Measurements from ENCODE around the gene CDC37. TPM values are rescaled to one million over a fixed set of nuclear protein-coding genes. Genes with fewer than 3 reads are reported as not detected.

CDC37 gene
- total RNA-seq, 1 experiment from 2014 or later, result 254 TPM

DNA sequence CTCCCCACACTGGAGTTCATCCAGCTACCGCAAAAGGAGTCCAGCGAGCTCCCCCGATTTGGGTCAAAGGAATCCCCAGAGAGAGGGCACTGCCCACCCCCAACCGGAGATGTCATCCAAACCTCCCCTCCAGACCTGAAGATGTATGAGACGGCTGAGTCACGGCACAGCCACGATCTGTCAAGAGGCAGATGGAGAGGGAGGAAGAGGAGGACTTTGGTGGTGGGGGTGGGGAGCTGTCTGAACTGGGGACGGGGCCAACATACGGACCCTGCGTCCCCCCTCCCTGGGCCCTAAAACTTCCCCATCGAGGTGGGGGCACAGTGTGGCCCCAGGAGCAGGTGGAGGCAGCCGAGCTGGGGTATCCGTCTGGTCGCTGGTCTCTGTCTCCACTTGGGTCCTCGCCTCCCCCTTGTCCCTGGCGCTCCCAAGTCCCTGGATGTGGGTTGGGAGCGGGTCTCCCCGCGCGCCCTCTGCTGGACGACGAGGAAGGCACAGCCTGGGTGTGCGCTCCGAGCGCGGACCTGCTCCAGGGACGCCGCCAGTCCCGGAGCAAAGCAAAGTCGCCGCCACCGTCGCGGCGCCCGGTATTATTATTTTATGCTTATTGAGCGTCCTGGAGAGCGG, 20.8 kb upstream of the CDC37 start:
- Histone ChIP-seq H3K36me3 (replicated peaks; ENCODE audit: control insufficient read depth, insufficient read depth, low read length) (no peaks in the 10 kb centered on the region), H3K4me3 (ENCODE audit: insufficient read depth, low read depth, low read length) (peak overlapping the region; percentile 24), H3K27me3 (ENCODE audit: control insufficient read depth, insufficient read depth, low read length) (peaks cover 74% of the 10 kb centered on the region)
- DNase-seq, result peak; percentile 97

DNA sequence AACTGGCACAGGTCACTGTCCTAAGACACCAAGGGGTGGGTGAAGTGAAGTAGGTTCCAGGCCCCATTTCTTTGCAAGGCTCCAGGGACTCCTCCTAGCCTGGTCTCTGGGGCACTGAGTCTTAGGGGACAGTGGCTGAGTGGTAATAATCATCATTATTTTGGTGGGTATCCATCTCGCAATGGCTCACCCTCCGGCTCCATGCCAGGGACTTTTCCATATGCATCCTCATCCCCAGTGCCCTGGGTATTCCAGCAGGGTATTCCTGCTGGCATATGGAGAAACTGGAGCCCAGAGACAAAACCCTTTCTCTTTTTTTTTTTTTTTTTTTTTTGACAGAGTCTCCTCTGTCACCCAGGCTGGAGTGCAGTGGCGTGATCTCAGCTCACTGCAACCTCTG, 19.5 kb upstream of the CDC37 start:
- DNase-seq, result peak; percentile 13
- peaks cover 79% of the 10 kb centered on the region for H3K27me3 ChIP-seq (ENCODE audit: control insufficient read depth, insufficient read depth, low read length)
- no peak overlapping the region for H3K4me3 ChIP-seq (ENCODE audit: insufficient read depth, low read depth, low read length)
- no peaks in the 10 kb centered on the region for H3K36me3 ChIP-seq (replicated peaks; ENCODE audit: control insufficient read depth, insufficient read depth, low read length)

DNA sequence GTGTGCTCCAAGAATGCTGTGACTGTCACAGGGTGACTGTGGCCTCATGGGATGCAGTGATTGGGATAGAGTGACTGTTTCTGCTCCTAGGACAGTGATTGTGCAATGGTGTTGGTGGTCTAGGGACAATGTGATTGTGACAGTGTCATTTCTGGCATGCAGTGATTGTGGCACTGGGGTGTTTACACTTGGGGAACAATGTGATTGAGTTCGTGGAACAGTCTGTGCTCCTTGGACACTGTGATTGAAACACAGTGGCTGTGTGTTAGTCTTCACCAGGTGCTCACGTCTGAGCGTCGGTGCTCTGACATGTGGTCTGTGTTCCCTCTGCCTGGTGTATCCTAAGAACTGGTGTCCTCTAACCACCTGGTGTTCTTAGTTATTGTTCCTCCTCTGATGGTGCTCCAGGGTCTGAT, 18.7 kb upstream of the CDC37 start:
- no peak overlapping the region for H3K4me3 ChIP-seq (ENCODE audit: insufficient read depth, low read depth, low read length)
- H3K36me3 ChIP-seq (replicated peaks; ENCODE audit: control insufficient read depth, insufficient read depth, low read length), result no peaks in the 10 kb centered on the region
- peaks cover 80% of the 10 kb centered on the region for H3K27me3 ChIP-seq (ENCODE audit: control insufficient read depth, insufficient read depth, low read length)
- DNase-seq, result peak; percentile 25

DNA sequence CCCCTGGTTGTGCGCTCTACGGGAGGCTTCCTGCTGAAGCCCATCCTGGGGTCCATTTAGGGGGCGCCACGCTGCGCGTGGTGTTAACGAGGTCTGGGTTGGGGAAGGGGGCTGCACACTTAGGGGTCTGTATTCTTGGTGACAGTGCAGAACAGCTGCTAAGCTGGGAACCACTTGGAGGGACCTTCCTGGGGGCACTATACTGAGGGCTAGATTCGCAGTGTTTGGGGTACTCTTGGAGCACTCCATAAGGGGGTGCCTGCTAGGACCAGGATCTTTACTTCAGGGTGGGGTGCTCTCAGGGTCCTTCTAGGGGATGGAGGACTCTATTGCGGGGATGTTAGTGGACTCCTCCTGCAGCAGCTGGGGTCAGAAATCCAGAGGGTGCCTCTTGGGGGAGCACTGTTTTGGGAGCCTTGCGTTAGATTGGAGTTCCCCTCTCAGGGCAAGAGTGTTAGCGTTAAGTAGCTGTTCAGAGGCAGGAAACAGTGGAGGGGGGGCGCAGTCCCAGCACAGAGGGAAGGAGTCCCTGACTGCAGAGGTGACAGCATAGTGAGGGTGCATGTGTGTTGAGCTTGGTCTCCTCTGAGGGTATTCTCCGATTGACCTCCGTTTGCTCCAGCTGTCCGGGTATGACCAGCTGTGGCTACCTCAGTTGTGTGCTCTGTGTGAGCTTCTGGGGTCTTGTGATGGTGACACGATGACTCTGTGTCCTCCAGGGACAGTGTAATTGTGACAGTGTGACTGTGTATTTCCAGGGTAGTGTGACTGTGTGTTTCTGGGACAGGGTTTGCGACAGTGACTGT, 18.1 kb upstream of the CDC37 start:
- H3K36me3 ChIP-seq (replicated peaks; ENCODE audit: control insufficient read depth, insufficient read depth, low read length), result no peaks in the 10 kb centered on the region

DNA sequence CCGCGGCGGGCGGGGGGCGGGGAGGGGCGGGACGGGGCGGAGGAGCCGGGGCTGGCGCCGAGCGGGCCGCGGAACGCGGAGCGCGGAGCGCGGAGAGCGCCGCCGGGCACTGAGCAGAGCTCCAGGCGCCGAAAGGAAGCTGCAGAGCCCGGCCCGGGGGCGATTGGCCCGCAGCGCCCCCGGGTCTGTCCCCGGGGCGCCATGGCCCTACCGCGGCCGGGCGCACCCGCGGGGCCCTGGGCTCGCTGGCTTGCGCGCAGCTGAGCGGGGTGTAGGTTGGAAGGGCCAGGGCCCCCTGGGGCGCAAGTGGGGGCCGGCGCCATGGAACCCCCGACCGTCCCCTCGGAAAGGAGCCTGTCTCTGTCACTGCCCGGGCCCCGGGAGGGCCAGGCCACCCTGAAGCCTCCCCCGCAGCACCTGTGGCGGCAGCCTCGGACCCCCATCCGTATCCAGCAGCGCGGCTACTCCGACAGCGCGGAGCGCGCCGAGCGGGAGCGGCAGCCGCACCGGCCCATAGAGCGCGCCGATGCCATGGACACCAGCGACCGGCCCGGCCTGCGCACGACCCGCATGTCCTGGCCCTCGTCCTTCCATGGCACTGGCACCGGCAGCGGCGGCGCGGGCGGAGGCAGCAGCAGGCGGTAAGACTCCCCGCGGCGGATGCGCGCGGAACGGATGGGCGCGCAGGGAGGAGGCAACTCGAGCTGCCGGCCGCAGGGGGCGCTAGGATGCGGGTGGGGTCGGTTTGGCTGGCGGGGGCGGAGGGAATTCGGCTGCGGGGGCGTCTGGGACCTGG, 17.3 kb upstream of the CDC37 start, which contains the start of gene PDE4A:
Gene PDE4A, plus strand, starts transcription at position 95 of the 796 bp plus-strand sequence. Its CDS starts 227 bp downstream, at position 322.
- H3K4me3 ChIP-seq (ENCODE audit: insufficient read depth, low read depth, low read length), result peak within 1 kb of the TSS; percentile 53
- peaks cover 89% of the 10 kb centered on the region for H3K27me3 ChIP-seq (ENCODE audit: control insufficient read depth, insufficient read depth, low read length)
- no peaks in the 10 kb centered on the region for H3K36me3 ChIP-seq (replicated peaks; ENCODE audit: control insufficient read depth, insufficient read depth, low read length)
- peak; percentile 90 for DNase-seq

More for the DNA sequence above, 18.1 kb upstream of the CDC37 start:
- peak; percentile 43 for DNase-seq
- Histone ChIP-seq H3K4me3 (ENCODE audit: insufficient read depth, low read depth, low read length) (peak overlapping the region; percentile 2; the same call in 1 of the 2 replicates), H3K27me3 (ENCODE audit: control insufficient read depth, insufficient read depth, low read length) (peaks cover 85% of the 10 kb centered on the region)

DNA sequence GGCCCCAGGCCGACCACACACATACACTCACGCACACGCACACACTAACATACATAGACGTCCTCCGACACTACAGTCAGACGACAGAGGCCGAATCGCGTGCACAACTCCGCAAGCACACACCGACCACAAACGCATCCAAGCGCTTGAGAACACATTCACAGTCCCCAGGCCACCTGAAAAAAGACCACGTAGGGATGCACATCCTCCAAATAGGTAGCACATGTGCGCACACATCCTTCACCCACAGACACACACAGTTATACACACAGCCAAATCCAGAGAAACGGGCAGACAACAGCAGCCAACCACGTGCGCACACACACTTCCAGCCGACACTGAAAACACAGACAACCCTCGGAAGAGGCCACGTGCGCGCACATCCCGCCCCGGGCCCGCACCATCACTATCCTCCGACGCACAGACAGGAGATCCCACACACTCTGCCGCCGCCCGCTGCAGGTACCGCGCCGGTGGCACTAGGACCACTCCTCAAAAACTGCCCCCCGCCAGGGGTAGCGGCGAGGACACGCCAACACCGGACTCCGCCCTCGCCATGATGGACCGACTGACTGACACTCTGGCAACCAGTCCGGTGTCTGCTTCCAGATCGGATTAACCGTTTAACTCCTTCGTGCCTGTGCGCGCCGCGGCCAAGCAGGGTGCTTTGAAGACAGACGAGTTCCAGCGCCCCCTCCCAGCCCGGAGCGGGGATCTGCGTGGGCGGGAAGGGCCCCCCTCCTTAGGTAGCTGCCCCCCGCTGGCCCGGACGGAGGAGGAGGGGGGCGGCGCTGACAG, 16.5 kb upstream of the CDC37 start:
- Histone ChIP-seq H3K27me3 (ENCODE audit: control insufficient read depth, insufficient read depth, low read length) (peaks cover 84% of the 10 kb centered on the region), H3K4me3 (ENCODE audit: insufficient read depth, low read depth, low read length) (peak overlapping the region; percentile 53), H3K36me3 (replicated peaks; ENCODE audit: control insufficient read depth, insufficient read depth, low read length) (no peaks in the 10 kb centered on the region)
- peak; percentile 98 for DNase-seq

DNA sequence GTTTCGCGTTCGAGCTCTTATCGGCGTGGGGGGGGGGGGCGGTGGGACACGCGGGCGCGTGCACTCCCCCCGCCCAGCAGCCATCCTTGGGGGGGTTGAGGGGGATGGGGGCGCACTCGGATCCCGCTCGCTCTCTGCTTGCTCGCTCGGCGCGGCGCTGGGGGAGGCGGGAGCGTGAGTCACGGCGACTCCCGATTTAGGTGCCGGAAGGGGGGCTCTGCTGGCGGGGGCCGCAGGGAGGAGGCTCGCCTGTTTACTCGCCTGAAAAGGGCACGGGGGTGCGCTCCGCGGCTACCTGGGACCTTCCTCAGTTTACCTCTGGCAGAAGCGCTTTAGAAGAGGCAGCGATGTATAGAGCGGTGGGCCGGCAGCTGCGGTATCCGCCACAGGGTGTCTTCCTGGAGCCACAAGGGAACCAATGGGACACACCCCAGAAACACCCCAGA, 15.9 kb upstream of the CDC37 start:
- H3K36me3 ChIP-seq (replicated peaks; ENCODE audit: control insufficient read depth, insufficient read depth, low read length), result no peaks in the 10 kb centered on the region
- H3K4me3 ChIP-seq (ENCODE audit: insufficient read depth, low read depth, low read length), result peak overlapping the region; percentile 53
- H3K27me3 ChIP-seq (ENCODE audit: control insufficient read depth, insufficient read depth, low read length), result peaks cover 79% of the 10 kb centered on the region

DNA sequence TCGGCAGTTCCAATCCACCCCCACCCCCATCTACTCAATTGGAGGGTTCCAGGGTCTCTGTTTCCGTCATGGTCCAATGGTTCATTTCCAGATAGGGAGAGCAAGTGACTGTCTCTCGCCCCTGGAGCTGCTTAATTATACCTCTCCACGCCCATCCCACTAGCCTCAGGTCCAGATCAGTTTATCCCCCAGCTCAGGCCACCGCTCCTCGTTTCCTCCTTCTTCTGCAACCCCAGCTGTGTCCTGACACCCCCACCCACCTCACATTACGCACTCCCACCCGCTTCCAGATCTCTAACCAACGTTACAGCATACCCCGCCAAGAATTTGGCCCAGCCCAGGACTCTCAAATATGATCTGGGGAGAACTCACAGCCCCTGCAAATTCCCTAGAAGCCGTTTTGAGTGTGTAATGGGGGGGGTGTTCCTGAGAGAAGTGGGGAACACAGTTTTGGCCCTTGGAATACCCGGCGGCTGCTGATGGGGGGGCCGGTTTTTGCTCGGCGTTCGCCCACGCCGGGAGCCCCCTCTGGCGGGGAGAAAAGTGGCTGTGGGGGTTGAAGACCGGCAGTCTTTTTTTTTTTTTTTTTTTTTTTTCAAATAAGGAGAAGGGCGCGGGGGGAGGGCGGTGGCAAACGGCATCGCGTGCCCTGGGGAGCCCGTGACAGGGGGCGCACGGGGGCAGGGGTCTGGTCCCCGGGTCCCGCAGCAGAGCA, 15.3 kb upstream of the CDC37 start:
- peak; percentile 73 for DNase-seq
- Histone ChIP-seq H3K27me3 (ENCODE audit: control insufficient read depth, insufficient read depth, low read length) (peaks cover 73% of the 10 kb centered on the region), H3K4me3 (ENCODE audit: insufficient read depth, low read depth, low read length) (peak overlapping the region; percentile 53), H3K36me3 (replicated peaks; ENCODE audit: control insufficient read depth, insufficient read depth, low read length) (no peaks in the 10 kb centered on the region)

More for the DNA sequence above, 15.9 kb upstream of the CDC37 start:
- no peak for DNase-seq

DNA sequence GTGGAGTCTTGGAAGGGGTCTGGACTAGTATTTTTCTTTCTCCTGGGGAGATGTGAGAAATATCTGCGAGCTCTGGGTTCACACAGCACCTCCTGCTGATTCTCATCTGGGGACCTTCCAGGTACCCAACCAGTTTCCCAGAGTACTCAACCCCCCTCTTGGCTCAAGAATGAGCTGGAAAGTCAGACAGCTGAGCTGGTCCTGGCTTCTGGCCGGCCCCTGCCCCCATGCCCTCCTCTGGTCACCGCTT, 14.8 kb upstream of the CDC37 start:
- Histone ChIP-seq H3K36me3 (replicated peaks; ENCODE audit: control insufficient read depth, insufficient read depth, low read length) (no peaks in the 10 kb centered on the region), H3K27me3 (ENCODE audit: control insufficient read depth, insufficient read depth, low read length) (peaks cover 68% of the 10 kb centered on the region), H3K4me3 (ENCODE audit: insufficient read depth, low read depth, low read length) (no peak overlapping the region; the same call in 1 of the 2 replicates)
- DNase-seq, result no peak

DNA sequence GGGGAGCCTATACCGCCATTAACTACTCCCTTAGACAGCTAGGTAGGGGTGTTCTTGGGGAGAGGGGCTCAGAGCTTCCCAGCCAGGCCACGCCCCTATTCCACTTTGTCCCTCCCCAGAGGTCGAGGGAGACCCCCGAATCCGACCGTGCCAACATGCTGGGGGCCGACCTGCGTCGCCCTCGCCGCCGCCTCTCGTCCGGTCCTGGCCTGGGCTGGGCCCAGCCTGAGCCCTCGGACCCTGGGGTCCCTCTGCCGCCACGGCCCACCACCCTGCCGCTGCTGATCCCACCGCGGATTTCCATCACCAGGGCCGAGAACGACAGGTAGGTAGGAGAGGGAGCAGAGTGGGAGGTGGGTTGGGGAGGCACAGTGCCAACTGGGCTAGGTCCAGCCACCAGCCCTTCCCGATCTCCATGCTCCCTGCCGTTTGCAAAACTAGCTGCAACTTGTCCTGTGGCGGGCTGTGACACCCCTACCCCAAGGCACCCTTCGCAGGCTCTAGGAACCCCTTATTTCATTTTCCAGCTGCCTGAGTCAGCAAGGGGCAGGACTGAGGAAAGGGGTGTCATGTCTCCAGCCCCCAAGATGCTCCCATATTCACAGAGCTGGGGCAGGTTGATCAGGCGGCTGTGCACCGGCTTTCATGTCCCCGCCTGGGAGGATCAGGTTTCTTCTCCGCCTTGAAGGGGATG, 14.3 kb upstream of the CDC37 start:
- Histone ChIP-seq H3K36me3 (replicated peaks; ENCODE audit: control insufficient read depth, insufficient read depth, low read length) (no peaks in the 10 kb centered on the region), H3K4me3 (ENCODE audit: insufficient read depth, low read depth, low read length) (peak overlapping the region; percentile 2; the same call in 1 of the 2 replicates), H3K27me3 (ENCODE audit: control insufficient read depth, insufficient read depth, low read length) (peaks cover 65% of the 10 kb centered on the region)
- DNase-seq, result peak; percentile 85

DNA sequence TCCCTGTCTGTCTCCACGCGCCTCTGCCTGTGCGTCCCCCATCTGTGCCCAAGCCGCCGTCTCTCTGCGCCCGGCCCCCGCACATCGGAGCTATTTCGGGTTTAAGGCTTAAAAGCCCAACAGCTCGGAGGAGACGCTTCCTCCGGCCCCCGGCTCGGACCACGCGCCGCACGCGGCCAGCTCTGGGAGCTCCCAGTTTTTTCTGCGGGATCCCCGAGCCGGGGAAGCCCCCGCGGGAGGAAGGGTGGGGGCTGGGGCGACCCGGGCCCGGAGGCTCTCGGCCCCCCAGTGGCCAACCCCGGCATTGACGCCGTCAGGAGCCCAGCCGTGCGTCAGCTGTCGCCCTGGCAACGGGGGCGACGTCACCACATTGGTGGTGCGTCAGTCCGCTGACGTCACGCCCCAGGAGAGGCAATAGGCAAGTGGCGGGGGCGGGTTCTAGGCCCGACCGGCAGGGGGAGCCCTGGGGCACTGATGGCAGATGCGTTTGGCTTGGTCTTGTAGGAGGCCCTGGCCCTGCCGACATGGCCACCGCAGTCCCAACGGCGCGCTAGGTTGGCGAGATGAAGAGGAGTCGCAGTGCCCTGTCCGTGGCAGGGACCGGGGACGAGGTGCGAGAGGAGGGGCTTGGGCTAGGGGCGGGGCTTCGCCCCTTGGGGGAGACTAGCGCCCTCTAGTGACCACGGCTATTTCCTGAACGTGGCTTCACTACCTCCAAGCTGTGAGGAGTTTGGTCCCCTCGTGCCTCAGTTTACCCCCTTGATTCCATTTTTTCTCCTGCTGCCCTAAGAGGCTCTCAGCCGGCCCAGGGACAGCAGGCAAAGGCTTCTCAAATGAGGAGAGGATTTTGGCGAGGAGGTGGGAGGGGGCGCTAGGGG, 13.3 kb upstream of the CDC37 start:
- peaks cover 54% of the 10 kb centered on the region for H3K27me3 ChIP-seq (ENCODE audit: control insufficient read depth, insufficient read depth, low read length)
- H3K4me3 ChIP-seq (ENCODE audit: insufficient read depth, low read depth, low read length), result peak overlapping the region; percentile 51

DNA sequence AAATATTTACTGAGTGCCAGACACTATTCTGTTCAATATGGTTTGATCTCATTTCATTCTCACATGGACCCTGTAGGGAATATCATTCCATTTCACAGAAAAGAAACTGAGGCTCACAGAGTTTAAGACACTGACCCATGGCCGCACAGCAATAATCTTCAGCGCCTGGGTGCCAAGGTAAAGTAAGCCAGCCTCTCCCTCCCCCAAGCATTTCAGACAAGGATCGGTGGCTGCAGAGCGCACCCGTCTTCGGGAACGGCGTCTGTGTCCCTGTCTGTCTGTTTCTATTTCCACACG, 12.7 kb upstream of the CDC37 start:
- Histone ChIP-seq H3K4me3 (ENCODE audit: insufficient read depth, low read depth, low read length) (peak overlapping the region; percentile 51), H3K27me3 (ENCODE audit: control insufficient read depth, insufficient read depth, low read length) (peaks cover 48% of the 10 kb centered on the region)
- DNase-seq, result no peak

More for the DNA sequence above, 13.3 kb upstream of the CDC37 start:
- no peaks in the 10 kb centered on the region for H3K36me3 ChIP-seq (replicated peaks; ENCODE audit: control insufficient read depth, insufficient read depth, low read length)
- peak; percentile 99 for DNase-seq

More for the DNA sequence above, 12.7 kb upstream of the CDC37 start:
- H3K36me3 ChIP-seq (replicated peaks; ENCODE audit: control insufficient read depth, insufficient read depth, low read length), result no peaks in the 10 kb centered on the region

All from H7 (cell line).